ENCODE results near the gene CHRDL2. TPM values are rescaled to one million over a fixed set of nuclear protein-coding genes. Genes with fewer than 3 reads are reported as not detected.

Gene CHRDL2
- total RNA-seq, 1 experiment from 2014 or later, result not detected

GRCh38 chr11:74691755-74692154 lies 39.5 kb downstream of the CHRDL2 start:
- BruUV-seq (replicated peaks), result no TSS peak
- CTCF ChIA-PET, result interaction anchor here (0.6 kb wide), 1 partner anchor 11 kb away, joined by 3 read pairs; no protein-coding TSS in a partner anchor

GRCh38 chr11:74689666-74690065 lies 41.6 kb downstream of the CHRDL2 start:
- Histone ChIP-seq H3K79me2 (ENCODE audit: insufficient read depth, low read length) (no peaks in the 10 kb centered on the region), H4K20me1 (ENCODE audit: insufficient read depth) (no peaks in the 10 kb centered on the region), H2AFZ (ENCODE audit: low read depth, low read length, poor library complexity, severe bottlenecking) (no peak overlapping the region), H3K4me2 (ENCODE audit: low read length) (no peak overlapping the region), H3K27ac (ENCODE audit: low read depth, low read length) (no peak overlapping the region), H3K9me2 (ENCODE audit: insufficient read depth) (no peaks in the 10 kb centered on the region), H3K9me3 (ENCODE audit: control insufficient read depth in 1 of 2, insufficient read depth in 1 of 2, low read depth in 1 of 2, low read length in 2 of 2) (no peaks in the 10 kb centered on the region), H3K36me3 (ENCODE audit: control insufficient read depth in 1 of 2, insufficient read depth in 2 of 2, low read length in 2 of 2) (no peaks in the 10 kb centered on the region), H3K9ac (ENCODE audit: low read length) (no peak overlapping the region), H3K27me3 (ENCODE audit: insufficient read depth, low read length) (no peaks in the 10 kb centered on the region), H3K4me3 (replicated peaks in 1 of 2; ENCODE audit: low read depth in 1 of 2, low read length in 2 of 2) (no peak overlapping the region), H3K4me1 (ENCODE audit: control insufficient read depth in 1 of 2, insufficient read depth in 2 of 2, low read length in 2 of 2) (peaks cover 0 to 14% of the 10 kb centered on the region in 2 experiments; a peak in 2 of 4 replicates)
- ChIA-PET CTCF (interaction anchor here (1.6 kb wide), 1 partner anchor 13 kb away, joined by 6 read pairs; no protein-coding TSS in a partner anchor), POLR2A (no interaction called here), RAD21 (ENCODE audit: low non-redundant PET in 1 of 2, low total read pairs in 2 of 2, uncharacterized antibody in 2 of 2, unreplicated experiment in 2 of 2) (no interaction called here)
- no peak for ATAC-seq
- TF ChIP-seq ZFX (IDR thresholded peaks at IDR 0.05) (no peak), SIN3A (IDR thresholded peaks at IDR 0.05; ENCODE audit: low read depth) (no peak), CTCF (IDR thresholded peaks at IDR 0.05 in 2 of 3, conservative IDR thresholded peaks at IDR 0.05 in 1 of 3; ENCODE audit: borderline replicate concordance in 1 of 3, insufficient read depth in 1 of 3, low read depth in 2 of 3, low read length in 2 of 3) (no peak), EZH2phosphoT487 (IDR thresholded peaks at IDR 0.05; ENCODE audit: borderline replicate concordance) (no peak), REST (IDR thresholded peaks at IDR 0.05; ENCODE audit: low read depth) (no peak), ELF1 (IDR thresholded peaks at IDR 0.05; ENCODE audit: borderline replicate concordance, low read depth) (no peak), RAD21 (IDR thresholded peaks at IDR 0.05; ENCODE audit: low read depth) (no peak), CEBPB (IDR thresholded peaks at IDR 0.05; ENCODE audit: low read depth) (no peak), ZNF274 (IDR thresholded peaks at IDR 0.05; ENCODE audit: low read depth, low read length) (no peak), YY1 (IDR thresholded peaks at IDR 0.05; ENCODE audit: extremely low read depth, insufficient replicate concordance, low read depth, low read length) (no peak)
- DNase-seq (ENCODE audit: low read depth, low spot score), result no peak
- intact Hi-C loops (cut with micrococcal nuclease), result no loop called here
- BruUV-seq (replicated peaks), result no TSS peak

More at GRCh38 chr11:74691755-74692154, 39.5 kb downstream of the CHRDL2 start:
- no peak overlapping the region for H3K27ac ChIP-seq (ENCODE audit: low read depth, low read length)
- intact Hi-C loops (cut with micrococcal nuclease), result no loop called here
- no peak overlapping the region for H3K9ac ChIP-seq (ENCODE audit: low read length)
- H3K4me1 ChIP-seq (ENCODE audit: control insufficient read depth in 1 of 2, insufficient read depth in 2 of 2, low read length in 2 of 2), result peaks cover 0 to 17% of the 10 kb centered on the region in 2 experiments; a peak in 2 of 4 replicates
- no peaks in the 10 kb centered on the region for H4K20me1 ChIP-seq (ENCODE audit: insufficient read depth)
- no peaks in the 10 kb centered on the region for H3K79me2 ChIP-seq (ENCODE audit: insufficient read depth, low read length)
- H3K4me3 ChIP-seq (replicated peaks in 1 of 2; ENCODE audit: low read depth in 1 of 2, low read length in 2 of 2), result no peak overlapping the region
- ChIA-PET POLR2A (no interaction called here), RAD21 (ENCODE audit: low non-redundant PET in 1 of 2, low total read pairs in 2 of 2, uncharacterized antibody in 2 of 2, unreplicated experiment in 2 of 2) (no interaction called here)
- no peaks in the 10 kb centered on the region for H3K27me3 ChIP-seq (ENCODE audit: insufficient read depth, low read length)
- no peak for TF ChIP-seq SRF (IDR thresholded peaks at IDR 0.05; ENCODE audit: low read depth)
- no peak for TF ChIP-seq EZH2 (IDR thresholded peaks at IDR 0.05)
- no peak for TF ChIP-seq FOSL1 (IDR thresholded peaks at IDR 0.05; ENCODE audit: low read depth)
- no peak overlapping the region for H3K4me2 ChIP-seq (ENCODE audit: low read length)
- DNase-seq (ENCODE audit: low read depth, low spot score) (no peak), ATAC-seq (no peak)
- no peaks in the 10 kb centered on the region for H3K9me2 ChIP-seq (ENCODE audit: insufficient read depth)
- no peaks in the 10 kb centered on the region for H3K36me3 ChIP-seq (ENCODE audit: control insufficient read depth in 1 of 2, insufficient read depth in 2 of 2, low read length in 2 of 2)
- H2AFZ ChIP-seq (ENCODE audit: low read depth, low read length, poor library complexity, severe bottlenecking), result no peak overlapping the region
- no peaks in the 10 kb centered on the region for H3K9me3 ChIP-seq (ENCODE audit: control insufficient read depth in 1 of 2, insufficient read depth in 1 of 2, low read depth in 1 of 2, low read length in 2 of 2)

Data from HCT116 (cell line).